IPS-11a (cell line): ENCODE results near the gene POLA2.
"Not testable (repeated sequence)": the region's sequence is repeated elsewhere in the genome, so short reads cannot be mapped to it uniquely, and the experiment has no call there.

Source experiments
- H3K4me3 ChIP-seq: one replicate; pipeline ENCODE4 v1.5.1; 2013; ENCODE audit warnings: low read depth, low read length, control low read depth

POLA2 gene

DNA sequence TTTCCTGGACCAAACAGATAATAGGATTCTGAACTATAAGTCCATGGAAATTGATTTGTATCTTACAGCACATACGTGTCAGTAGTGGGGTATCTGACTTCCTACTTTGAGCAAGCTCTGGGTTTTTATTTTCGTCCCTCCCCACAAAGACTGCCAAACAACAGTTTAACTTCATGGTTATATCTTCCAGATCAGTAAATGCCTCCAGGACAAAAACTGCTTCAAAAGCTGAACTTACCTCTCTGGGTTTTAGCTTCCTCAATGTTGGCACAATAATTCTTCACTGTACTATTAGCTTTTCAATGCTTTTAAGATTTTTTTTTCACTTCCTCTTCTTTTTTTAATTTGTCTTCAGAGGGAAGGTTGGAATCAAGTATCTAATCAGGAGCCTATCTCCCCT lies 67.7 kb downstream of the POLA2 start:
- no peak overlapping the region for H3K4me3 ChIP-seq

DNA sequence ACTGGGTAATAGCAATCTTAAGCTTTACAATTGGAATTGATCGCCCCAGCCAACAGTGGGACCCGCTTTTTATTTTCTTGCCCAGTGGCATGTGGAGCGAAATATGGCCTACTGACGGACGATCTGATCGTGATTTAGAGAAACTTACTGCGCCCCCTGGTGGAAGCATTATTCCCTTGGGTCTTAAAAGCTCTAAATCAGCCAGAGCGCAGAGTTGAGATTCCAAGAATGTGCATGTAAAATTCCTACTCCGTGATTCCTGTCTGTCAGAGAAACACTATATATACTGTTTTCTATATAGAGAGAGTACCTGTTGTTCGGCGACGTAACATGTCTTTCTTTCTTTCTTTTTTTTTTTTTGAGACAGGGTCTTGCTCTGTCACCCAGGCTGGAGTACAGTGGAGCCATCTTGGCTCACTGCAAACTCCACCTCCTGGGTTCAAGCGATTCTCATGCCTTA lies 68.2 kb downstream of the POLA2 start:
- H3K4me3 ChIP-seq, result peak overlapping the region; percentile 8

DNA sequence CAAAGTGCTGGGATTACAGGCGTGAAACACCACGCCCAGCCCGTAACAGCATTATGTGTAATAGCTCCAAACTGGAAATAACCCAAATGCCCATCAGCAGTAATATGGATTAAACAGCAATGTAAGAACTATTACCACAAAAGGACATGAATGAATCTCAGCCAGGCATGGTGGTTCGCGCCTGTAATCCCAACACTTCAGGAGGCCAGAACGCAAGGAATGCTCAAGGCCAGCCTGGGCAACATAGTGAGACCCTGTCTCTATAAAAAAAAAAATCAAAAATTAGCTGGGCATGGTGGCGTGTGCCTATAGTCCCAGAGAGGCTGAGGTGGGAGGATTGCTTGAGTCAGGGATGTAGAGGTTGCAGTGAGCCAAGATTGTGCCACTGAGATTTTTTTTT lies 68.8 kb downstream of the POLA2 start:
- H3K4me3 ChIP-seq, result no peak overlapping the region

GRCh38 chr11:65332591-65332990 lies 70.8 kb downstream of the POLA2 start:
- H3K4me3 ChIP-seq, result not testable (repeated sequence)

GRCh38 chr11:65334696-65335295 lies 73.0 kb downstream of the POLA2 start:
- peak overlapping the region; percentile 86 for H3K4me3 ChIP-seq

DNA sequence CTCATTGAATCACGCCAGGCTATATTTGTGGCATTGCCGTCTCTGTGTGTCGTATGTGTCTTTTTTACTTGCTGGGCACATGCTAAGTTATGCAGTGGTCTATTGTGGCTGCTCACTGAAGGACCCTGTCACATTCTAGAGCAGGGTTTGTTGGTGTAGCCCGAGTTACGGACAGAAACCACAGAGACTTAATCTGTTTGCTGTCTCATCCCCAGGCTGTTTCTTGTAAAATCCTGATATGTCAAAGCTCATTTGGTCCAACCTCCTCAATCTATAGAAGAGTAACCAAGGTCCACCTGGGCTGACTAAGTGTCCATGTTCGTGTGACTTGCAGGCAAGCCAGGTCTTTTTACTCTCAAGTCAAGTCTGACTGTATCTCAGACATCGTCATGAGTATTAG lies 76.9 kb downstream of the POLA2 start:
- H3K4me3 ChIP-seq, result no peak overlapping the region

DNA sequence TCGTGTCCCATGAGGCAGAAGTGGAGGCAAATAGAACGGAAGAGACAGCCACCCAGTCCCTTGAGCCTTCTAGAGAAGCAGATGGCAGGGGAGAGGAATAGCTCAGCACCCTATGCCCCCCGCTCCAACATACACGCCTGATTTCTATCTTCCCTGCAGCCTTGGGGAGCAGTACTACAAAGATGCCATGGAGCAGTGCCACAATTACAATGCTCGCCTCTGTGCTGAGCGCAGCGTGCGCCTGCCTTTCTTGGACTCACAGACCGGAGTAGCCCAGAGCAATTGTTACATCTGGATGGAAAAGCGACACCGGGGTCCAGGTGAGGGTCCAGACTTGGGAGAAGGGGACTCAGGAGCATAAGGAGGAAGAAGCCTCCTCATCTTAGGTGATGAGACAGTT lies 78.5 kb downstream of the POLA2 start:
- H3K4me3 ChIP-seq, result no peak overlapping the region

GRCh38 chr11:65341856-65342255 lies 80.1 kb downstream of the POLA2 start:
- H3K4me3 ChIP-seq, result no peak overlapping the region
